GM12878 (cell line): Measurements from ENCODE around the gene HIVEP3. TPM values are rescaled to one million over a fixed set of nuclear protein-coding genes. Genes with fewer than 3 reads are reported as not detected.

Experiments
- ATAC-seq: fragments of 200-7000 bp; cut with Tn5 transposase; 3 replicates; pipeline ENCODE4 v1.9.1; 2020; ENCODE audit warnings: mild to moderate bottlenecking, moderate library complexity
- BruUV-seq: library from RNA; stranded (reverse); fragments of 400-500 nt; replicated peaks from 2 replicates; lab custom pipeline; 2021; lab: Mats Ljungman, UMichigan
- CTCF ChIA-PET: fragments of 300-600 bp; sonication (Branson Sonifier 250); formaldehyde crosslinking; extraction: SDS; loops from one replicate; lab custom pipeline; 2021; ENCODE audit warnings: inconsistent platforms; lab: Yijun Ruan, JAX
- POLR2A ChIA-PET: fragments of 350-600 bp; formaldehyde crosslinking; extraction: SDS; loops from one replicate; lab custom pipeline; 2021; ENCODE audit warnings: inconsistent platforms; lab: Charles Lee
- RAD21 ChIA-PET: fragments of 300-600 bp; sonication (Branson Sonifier 250); formaldehyde crosslinking; loops from one replicate; lab custom pipeline; 2023; ENCODE audit warnings: antibody characterized with exemption; ENCODE audit not compliant: unreplicated experiment; lab: Charles Lee
- SMC1A ChIA-PET: fragments of 300-600 bp; sonication (Branson Sonifier 250); formaldehyde crosslinking; loops from one replicate; lab custom pipeline; 2023; ENCODE audit not compliant: unreplicated experiment, uncharacterized antibody; lab: Charles Lee
- DNase-seq: peaks from one replicate; pipeline ENCODE4 v3.0.0-alpha.2; 2011; ENCODE audit warnings: low read depth, low spot score
- FAIRE-seq: peaks from 3 replicates; lab custom pipeline; 2011; peaks lifted over from hg19 to GRCh38; lab: Jason Lieb, UNC
- H2AFZ ChIP-seq: 2 replicates; pipeline ENCODE4 v1.6.0; 2011; ENCODE audit warnings: low read depth, low read length, control low read depth; ENCODE audit not compliant: control insufficient read depth
- H3K27ac ChIP-seq: 2 replicates; pipeline ENCODE4 v1.5.1; 2011; ENCODE audit warnings: control low read depth; ENCODE audit not compliant: control insufficient read depth, insufficient read depth
- H3K27me3 ChIP-seq, 2 experiments: replicated peaks in 1 of 2; 2 replicates each; pipeline versions ENCODE4 v1.6.0 to v1.6.1; 2011; ENCODE audit warnings: low read length in 1 of 2; ENCODE audit not compliant: control insufficient read depth in 2 of 2, insufficient read depth in 2 of 2
- H3K36me3 ChIP-seq, 2 experiments: 2 replicates each; pipeline ENCODE4 v1.5.1; 2011; ENCODE audit warnings: low read length in 1 of 2; ENCODE audit not compliant: control insufficient read depth in 2 of 2, insufficient read depth in 2 of 2
- H3K4me1 ChIP-seq: 2 replicates; pipeline ENCODE4 v1.6.1; 2011; ENCODE audit warnings: mild to moderate bottlenecking, low read length, moderate library complexity, mixed read lengths; ENCODE audit not compliant: control insufficient read depth, insufficient read depth
- H3K4me2 ChIP-seq: 2 replicates; pipeline ENCODE4 v1.6.0; 2011; ENCODE audit warnings: control low read depth; ENCODE audit not compliant: control insufficient read depth, insufficient read depth
- H3K4me3 ChIP-seq: fragments of 200-600 bp; sonication (generic); 2 replicates; pipeline ENCODE4 v1.5.1; 2016
- H3K79me2 ChIP-seq: 2 replicates; pipeline ENCODE4 v1.6.0; 2011; ENCODE audit warnings: low read length; ENCODE audit not compliant: control insufficient read depth, insufficient read depth
- H3K9ac ChIP-seq: 2 replicates; pipeline ENCODE4 v1.8.0; 2011; ENCODE audit warnings: low read length, control low read depth, mixed read lengths; ENCODE audit not compliant: control insufficient read depth, insufficient read depth
- H3K9me3 ChIP-seq: replicated peaks from 3 replicates; pipeline ENCODE4 v1.5.1; 2011; ENCODE audit warnings: mild to moderate bottlenecking, low read length; ENCODE audit not compliant: control insufficient read depth, insufficient read depth
- H4K20me1 ChIP-seq: 2 replicates; pipeline ENCODE4 v1.6.0; 2011; ENCODE audit not compliant: control insufficient read depth, insufficient read depth
- CHD4 ChIP-seq: fragments of 200-600 bp; sonication (generic); IDR thresholded peaks from 2 replicates; pipeline ENCODE4 v1.6.1; 2016; ENCODE audit warnings: mild to moderate bottlenecking
- CREB1 ChIP-seq: IDR thresholded peaks from 2 replicates; pipeline ENCODE4 v1.6.1; 2012; ENCODE audit warnings: low read depth, mild to moderate bottlenecking, inconsistent platforms
- EZH2 ChIP-seq: IDR thresholded peaks from 2 replicates; pipeline ENCODE4 v1.6.1; 2012; ENCODE audit warnings: low read depth, mild to moderate bottlenecking, control low read depth, inconsistent platforms, low read length, borderline replicate concordance; ENCODE audit not compliant: control insufficient read depth
- FOXK2 ChIP-seq: fragments of 450-650 bp; IDR thresholded peaks from 2 replicates; pipeline ENCODE4 v1.6.1; 2017; ENCODE audit warnings: mild to moderate bottlenecking, moderate library complexity
- IRF5 ChIP-seq: fragments of 450-650 bp; IDR thresholded peaks from 2 replicates; pipeline ENCODE4 v1.6.1; 2017; ENCODE audit warnings: borderline replicate concordance
- KDM1A ChIP-seq: fragments of 200-600 bp; sonication (generic); IDR thresholded peaks from 2 replicates; pipeline ENCODE4 v1.6.1; 2016; ENCODE audit warnings: borderline replicate concordance
- NFXL1 ChIP-seq: fragments of 450-650 bp; IDR thresholded peaks from 2 replicates; pipeline ENCODE4 v1.6.1; 2017; ENCODE audit warnings: antibody characterized with exemption, mild to moderate bottlenecking, borderline replicate concordance
- NKRF ChIP-seq: fragments of 450-650 bp; conservative IDR thresholded peaks from 2 replicates; pipeline ENCODE4 v1.6.1; 2017; ENCODE audit warnings: mild to moderate bottlenecking, moderate library complexity
- PAX5 ChIP-seq: IDR thresholded peaks from 2 replicates; pipeline ENCODE4 v1.6.1; 2011; ENCODE audit warnings: low read depth, low read length, borderline replicate concordance
- TCF12 ChIP-seq: IDR thresholded peaks from 2 replicates; pipeline ENCODE4 v1.6.1; 2011; ENCODE audit warnings: low read depth, mild to moderate bottlenecking, low read length
- WRNIP1 ChIP-seq: IDR thresholded peaks from 2 replicates; pipeline ENCODE4 v1.6.1; 2011; ENCODE audit warnings: low read depth, low read length, improper control_type of control experiment, borderline replicate concordance
- ZNF384 ChIP-seq: IDR thresholded peaks from 2 replicates; pipeline ENCODE4 v1.6.1; 2012; ENCODE audit warnings: low read depth, mild to moderate bottlenecking, low read length, improper control_type of control experiment, borderline replicate concordance
- WGBS: methylation state at CpG from one replicate; pipeline ENCODE4 v1.1.6; 2016; ENCODE audit warnings: low lambda C conversion rate; ENCODE audit not compliant: insufficient replicate concordance, insufficient coverage; ENCODE audit errors: missing lambda C conversion rate; 5-methylcytosine and 5-hydroxymethylcytosine counted together
- in situ Hi-C: fragments of 300-500 bp; cut with MboI; formaldehyde crosslinking; loops from 9 replicates; pipeline ENCODE4 v1.14.3; 2018; ENCODE audit warnings: mixed read lengths
- intact Hi-C: fragments of 100-400 bp; cut with micrococcal nuclease; formaldehyde crosslinking; loops from one replicate; pipeline ENCODE4 v1.14.2; 2022; ENCODE audit not compliant: unreplicated experiment
- polyA plus RNA-seq, 11 experiments: library from polyadenylated mRNA; depleted of rRNA in 4 of 11; unstranded in 6 of 11; stranded (reverse) in 5 of 11; fragments of >200 nt; fragmentation: Nextera tagmentation in 4 of 11; fragmentation: Illumina TruSeq in 1 of 11; extraction: Ambion mirVana in 4 of 11; extraction: Trizol in 1 of 11; gene quantifications; 1 replicate in 1 of 11; 2 replicates in 10 of 11; pipeline versions ENCODE4 v1.2.1 to v1.2.3, GENCODE V29; 2011 to 2016; ENCODE audit warnings: inconsistent platforms in 2 of 11, missing spikeins in 2 of 11, low read depth in 1 of 11
- total RNA-seq, 4 experiments: library from RNA; depleted of rRNA in 3 of 4; stranded (reverse); fragments of >200 nt in 3 of 4; fragmentation: Illumina TruSeq in 1 of 4; extraction: Trizol in 1 of 4; gene quantifications; 2 replicates each; pipeline versions ENCODE4 v1.2.1 to v1.2.3, GENCODE V29; 2013 to 2021
- TF ChIP-seq, protein P1 (sequence below): fragments of 450-650 bp; formaldehyde crosslinking; IDR thresholded peaks from 2 replicates; pipeline ENCODE4 v1.4.0; 2022; ENCODE audit warnings: mild to moderate bottlenecking, moderate library complexity

The HIVEP3 gene
- total and polyA plus RNA-seq, 10 of the 15 experiments (the other 5 are each of a cell fraction or from before 2014, with no cell fraction given), result 1.8 to 13.6 (median 3.8) TPM

GRCh38 chr1:41618871-41619270, 299.9 kb downstream of the HIVEP3 start (continued):
- no peak for TF ChIP-seq NKRF

DNA sequence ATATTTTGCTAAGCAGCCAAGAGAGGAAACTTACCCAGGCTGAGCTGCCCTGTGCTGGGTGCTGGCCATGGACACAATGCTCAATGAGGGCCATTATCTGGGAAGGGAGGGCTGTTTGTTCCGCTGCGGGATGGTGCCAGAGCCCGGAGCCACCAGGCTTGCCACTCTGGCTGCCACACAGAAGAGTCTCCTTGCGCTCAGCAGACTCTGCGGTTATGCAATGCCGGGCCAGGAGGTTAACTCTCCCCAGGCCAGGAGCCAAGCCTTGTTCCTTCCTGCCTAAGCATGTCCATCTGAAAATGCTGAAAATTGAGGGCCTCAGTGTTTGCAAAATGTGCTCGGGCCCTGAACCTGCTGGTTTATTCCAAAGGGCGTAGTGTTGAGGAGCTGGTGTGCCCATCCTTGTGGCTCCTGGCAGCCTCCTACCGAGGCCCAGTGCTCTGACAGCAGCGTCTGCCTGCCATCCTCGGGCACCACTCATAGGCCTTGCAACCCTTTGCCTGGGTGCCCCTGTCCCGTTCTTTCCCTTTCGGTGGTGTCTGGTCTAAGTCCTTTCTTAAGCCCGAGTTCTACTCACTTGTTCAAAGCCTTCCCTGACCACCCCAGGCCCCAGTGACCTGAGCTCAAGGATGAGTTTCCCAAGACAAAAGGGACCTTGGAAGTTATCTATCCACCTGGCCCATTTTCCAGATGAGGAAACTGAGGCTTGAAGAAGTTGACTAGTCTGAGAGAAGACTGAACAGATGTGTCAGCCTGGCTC, 300.5 kb downstream of the HIVEP3 start:
- POLR2A ChIA-PET, result no interaction called here
- no peak for FAIRE-seq
- no TSS peak for BruUV-seq
- intact Hi-C loops (no loop called here), in situ Hi-C loops (no loop called here)
- no peak overlapping the region for H2AFZ ChIP-seq
- H3K27me3 ChIP-seq, result no peaks in the 10 kb centered on the region
- SMC1A ChIA-PET, result interaction anchor here (1.2 kb wide), 1 partner anchor 21 kb away, joined by 3 read pairs; no protein-coding TSS in a partner anchor
- no peak overlapping the region for H3K4me2 ChIP-seq
- no peak overlapping the region for H3K27ac ChIP-seq
- H3K79me2 ChIP-seq, result no peaks in the 10 kb centered on the region; the same call in 1 of the 2 replicates
- no peak overlapping the region for H3K9ac ChIP-seq
- CTCF ChIA-PET, result interaction anchor here (8.9 kb wide), 1 partner anchor 38 kb away, joined by 63 read pairs; no protein-coding TSS in a partner anchor
- RAD21 ChIA-PET, result no interaction called here
- no peak overlapping the region for H3K4me3 ChIP-seq
- 93% methylated on average over 14 of the region's 14 CpGs for WGBS
- DNase-seq, result no peak
- H3K36me3 ChIP-seq, result no peaks in the 10 kb centered on the region; a peak in 2 of 4 replicates
- no peaks in the 10 kb centered on the region for H4K20me1 ChIP-seq
- no peak for ATAC-seq
- H3K4me1 ChIP-seq, result peaks cover 16% of the 10 kb centered on the region
- H3K9me3 ChIP-seq, result no peaks in the 10 kb centered on the region
- TF ChIP-seq CHD4, result no peak
- no peak for TF ChIP-seq FOXK2
- no peak for TF ChIP-seq NFXL1
- no peak for TF ChIP-seq KDM1A
- TF ChIP-seq EZH2, result no peak
- no peak for TF ChIP-seq PAX5
- no peak for TF ChIP-seq CREB1
- no peak for TF ChIP-seq WRNIP1
- TF ChIP-seq, protein P1, sequence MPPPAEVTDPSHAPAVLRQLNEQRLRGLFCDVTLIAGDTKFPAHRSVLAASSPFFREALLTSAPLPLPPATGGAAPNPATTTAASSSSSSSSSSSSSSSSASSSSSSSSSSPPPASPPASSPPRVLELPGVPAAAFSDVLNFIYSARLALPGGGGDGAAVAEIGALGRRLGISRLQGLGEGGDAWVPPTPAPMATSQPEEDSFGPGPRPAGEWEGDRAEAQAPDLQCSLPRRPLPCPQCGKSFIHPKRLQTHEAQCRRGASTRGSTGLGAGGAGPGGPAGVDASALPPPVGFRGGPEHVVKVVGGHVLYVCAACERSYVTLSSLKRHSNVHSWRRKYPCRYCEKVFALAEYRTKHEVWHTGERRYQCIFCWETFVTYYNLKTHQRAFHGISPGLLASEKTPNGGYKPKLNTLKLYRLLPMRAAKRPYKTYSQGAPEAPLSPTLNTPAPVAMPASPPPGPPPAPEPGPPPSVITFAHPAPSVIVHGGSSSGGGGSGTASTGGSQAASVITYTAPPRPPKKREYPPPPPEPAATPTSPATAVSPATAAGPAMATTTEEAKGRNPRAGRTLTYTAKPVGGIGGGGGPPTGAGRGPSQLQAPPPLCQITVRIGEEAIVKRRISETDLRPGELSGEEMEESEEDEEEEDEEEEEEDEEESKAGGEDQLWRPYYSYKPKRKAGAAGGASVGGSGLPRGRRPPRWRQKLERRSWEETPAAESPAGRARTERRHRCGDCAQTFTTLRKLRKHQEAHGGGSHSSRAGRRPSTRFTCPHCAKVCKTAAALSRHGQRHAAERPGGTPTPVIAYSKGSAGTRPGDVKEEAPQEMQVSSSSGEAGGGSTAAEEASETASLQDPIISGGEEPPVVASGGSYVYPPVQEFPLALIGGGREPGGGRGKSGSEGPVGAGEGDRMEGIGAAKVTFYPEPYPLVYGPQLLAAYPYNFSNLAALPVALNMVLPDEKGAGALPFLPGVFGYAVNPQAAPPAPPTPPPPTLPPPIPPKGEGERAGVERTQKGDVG (CRISPR knock-in tag), result no peak
- no peak for TF ChIP-seq TCF12
- TF ChIP-seq IRF5, result no peak
- TF ChIP-seq ZNF384, result no peak
